Fibroblast of pulmonary artery (primary cell): Measurements from ENCODE around the gene ADGRF1.
"Not testable (repeated sequence)": the region's sequence is repeated elsewhere in the genome, so short reads cannot be mapped to it uniquely, and the experiment has no call there.

Experiments used
- DNase-seq: peaks from one replicate; pipeline ENCODE4 v3.0.0-alpha.2; 2010; ENCODE audit warnings: low read depth
- H3K4me3 ChIP-seq: replicated peaks from 2 replicates; pipeline ENCODE4 v1.5.1; 2011; ENCODE audit warnings: low read depth, mild to moderate bottlenecking, control low read depth, low read length, moderate library complexity
- TF ChIP-seq, protein P1 (sequence below): IDR thresholded peaks from 2 replicates; pipeline ENCODE4 v1.5.1; 2011; ENCODE audit warnings: mild to moderate bottlenecking, control low read depth, low read length, inconsistent platforms; ENCODE audit errors: missing control alignments

The ADGRF1 gene

DNA sequence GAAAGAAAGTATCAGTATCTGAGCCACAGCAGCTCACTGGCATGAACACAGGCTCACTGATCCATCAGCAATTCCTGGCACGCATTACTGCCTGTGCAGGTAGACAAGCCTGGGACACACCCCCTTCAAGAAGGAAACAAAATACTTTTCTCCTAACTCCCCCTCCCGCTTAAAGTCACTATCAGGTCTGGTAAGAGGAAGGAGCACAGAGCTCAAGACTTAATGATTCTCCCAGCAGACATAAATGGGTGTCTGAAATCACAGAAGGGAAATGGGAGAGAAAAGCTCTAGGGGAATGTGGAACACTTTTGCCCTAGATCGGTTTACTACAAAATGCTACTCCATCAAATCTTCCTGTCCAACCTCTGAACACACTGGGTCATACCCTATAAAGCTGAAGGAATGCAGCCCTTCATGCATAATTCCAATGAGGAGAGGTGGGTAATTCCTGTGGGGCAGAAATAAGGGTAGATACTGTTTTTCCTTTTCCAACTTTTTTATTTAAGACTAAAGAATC lies at the start of gene ADGRF1:
Gene ADGRF1 (minus strand): TSS at position 58 of the 517 bp plus-strand sequence. CDS start 13,271 bp downstream, outside the sequence.
- no peak for DNase-seq
- no peak within 1 kb of the TSS for H3K4me3 ChIP-seq
- TF ChIP-seq, protein P1, sequence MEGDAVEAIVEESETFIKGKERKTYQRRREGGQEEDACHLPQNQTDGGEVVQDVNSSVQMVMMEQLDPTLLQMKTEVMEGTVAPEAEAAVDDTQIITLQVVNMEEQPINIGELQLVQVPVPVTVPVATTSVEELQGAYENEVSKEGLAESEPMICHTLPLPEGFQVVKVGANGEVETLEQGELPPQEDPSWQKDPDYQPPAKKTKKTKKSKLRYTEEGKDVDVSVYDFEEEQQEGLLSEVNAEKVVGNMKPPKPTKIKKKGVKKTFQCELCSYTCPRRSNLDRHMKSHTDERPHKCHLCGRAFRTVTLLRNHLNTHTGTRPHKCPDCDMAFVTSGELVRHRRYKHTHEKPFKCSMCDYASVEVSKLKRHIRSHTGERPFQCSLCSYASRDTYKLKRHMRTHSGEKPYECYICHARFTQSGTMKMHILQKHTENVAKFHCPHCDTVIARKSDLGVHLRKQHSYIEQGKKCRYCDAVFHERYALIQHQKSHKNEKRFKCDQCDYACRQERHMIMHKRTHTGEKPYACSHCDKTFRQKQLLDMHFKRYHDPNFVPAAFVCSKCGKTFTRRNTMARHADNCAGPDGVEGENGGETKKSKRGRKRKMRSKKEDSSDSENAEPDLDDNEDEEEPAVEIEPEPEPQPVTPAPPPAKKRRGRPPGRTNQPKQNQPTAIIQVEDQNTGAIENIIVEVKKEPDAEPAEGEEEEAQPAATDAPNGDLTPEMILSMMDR = no peak

DNA sequence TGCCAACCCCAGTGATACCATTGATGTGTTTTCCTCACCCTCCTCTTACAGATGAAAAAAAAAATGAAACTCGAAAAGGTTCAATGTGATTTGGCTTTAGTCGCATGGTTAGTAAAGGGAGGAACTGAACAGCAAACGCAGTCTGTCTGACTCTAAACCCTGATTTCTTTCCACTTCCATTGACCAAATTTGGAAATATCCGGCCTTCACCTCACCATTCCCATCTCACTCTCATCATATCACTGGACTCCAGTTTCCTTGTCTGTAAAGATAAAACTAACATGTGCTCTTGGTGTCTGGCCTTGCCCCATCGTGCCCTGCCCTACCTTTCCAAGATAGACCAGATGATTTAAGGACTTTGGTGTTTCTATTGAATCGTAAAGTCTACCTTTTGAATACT lies 48.7 kb upstream of the ADGRF1 start:
- no peak overlapping the region for H3K4me3 ChIP-seq
- TF ChIP-seq, protein P1 = no peak
- no peak for DNase-seq

DNA sequence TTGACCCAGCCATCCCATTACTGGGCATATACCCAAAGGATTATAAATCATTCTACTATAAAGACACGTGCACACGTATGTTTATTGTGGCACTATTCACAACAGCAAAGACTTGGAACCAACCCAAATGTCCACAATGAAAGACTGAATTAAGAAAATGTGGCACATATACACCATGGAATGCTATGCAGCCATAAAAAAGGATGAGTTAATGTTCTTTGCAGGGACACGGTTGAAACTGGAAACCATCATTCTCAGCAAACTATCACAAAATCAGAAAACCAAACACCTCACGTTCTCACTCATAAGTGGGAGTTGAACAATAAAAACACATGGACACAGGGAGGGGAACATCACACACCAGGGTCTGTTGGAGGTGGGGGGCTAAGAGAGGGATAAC lies 47.3 kb upstream of the ADGRF1 start:
- not testable (repeated sequence) for DNase-seq, H3K4me3 ChIP-seq

DNA sequence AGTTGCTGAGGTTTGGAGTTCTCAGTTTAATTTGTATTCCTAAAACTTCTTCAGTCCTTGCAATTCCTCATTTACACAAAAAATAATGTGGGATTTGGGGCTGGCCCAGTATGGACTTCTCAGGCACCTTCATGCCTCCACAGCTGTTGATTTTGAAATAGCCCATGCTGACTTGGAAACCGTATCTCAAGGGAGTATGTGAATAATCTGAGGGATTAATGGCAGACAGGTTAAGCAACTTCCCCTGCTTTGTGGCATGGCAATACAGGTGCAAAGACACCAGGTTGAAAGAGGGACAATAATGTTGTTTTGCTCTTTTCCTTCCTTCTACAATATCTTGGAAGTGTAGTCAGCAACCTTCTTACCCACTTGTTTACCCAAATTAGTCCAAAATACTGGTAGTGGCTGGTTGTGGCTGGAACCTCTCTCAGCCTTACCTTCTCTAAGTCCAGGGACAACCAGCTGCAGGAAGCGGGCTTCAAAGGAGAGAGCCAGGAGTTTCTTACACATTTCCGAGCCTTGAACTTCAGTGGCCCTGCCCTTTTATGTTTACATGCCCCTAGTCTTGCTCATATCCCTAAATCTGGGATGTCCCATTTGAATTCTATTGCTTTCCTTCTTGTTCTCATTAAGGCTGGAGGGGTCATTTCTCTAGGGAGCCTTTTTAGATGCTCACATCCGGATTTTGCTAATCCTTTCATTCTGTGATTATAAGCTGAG lies 44.1 kb upstream of the ADGRF1 start:
- H3K4me3 ChIP-seq = no peak overlapping the region
- no peak for DNase-seq
- TF ChIP-seq, protein P1 = no peak

DNA sequence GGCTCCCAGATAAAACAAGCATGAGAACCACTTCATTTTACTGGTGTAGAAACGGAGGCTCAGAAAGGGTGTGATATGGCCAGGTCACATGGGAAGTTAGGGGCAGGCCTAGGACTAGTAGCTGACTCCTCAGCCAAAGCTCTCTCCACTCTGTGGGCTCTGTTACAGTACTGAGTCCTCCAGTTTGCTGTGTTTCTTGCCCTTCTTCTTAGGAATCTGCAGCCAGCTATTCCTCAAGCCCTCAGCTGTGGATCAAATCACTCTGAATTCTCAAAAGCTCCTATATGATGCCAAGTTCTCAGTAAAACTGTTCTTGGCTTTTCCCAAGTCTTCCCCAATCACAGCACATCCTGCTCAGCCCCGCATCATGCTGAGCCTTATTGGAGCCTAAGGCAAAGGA lies 42.5 kb upstream of the ADGRF1 start:
- DNase-seq = no peak
- TF ChIP-seq, protein P1 = no peak

DNA sequence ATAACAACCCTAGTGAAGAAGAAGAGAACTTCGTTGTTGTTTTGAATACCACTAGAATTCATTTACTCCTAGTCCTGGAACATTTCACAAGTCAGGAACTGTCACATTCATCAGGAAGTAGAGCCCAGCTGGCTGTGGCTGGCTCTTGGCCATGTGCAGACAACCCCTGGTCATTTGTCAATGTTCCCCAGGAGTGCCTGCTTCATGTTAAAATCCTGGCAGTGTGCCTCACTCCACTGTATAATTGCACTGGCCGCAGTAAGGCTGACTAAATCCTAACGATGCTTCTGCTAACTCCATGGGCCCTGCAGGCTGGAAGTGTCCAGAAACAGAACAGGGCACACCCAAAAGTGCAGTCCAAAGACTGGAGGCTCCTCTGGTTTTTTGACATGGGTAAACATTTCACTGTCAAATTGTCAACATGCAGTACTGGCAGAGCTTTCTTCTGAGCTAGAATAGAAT lies 41.5 kb upstream of the ADGRF1 start:
- TF ChIP-seq, protein P1 = no peak
- no peak overlapping the region for H3K4me3 ChIP-seq
- DNase-seq = peak; percentile 98

More for the DNA sequence above, 42.5 kb upstream of the ADGRF1 start:
- no peak overlapping the region for H3K4me3 ChIP-seq

DNA sequence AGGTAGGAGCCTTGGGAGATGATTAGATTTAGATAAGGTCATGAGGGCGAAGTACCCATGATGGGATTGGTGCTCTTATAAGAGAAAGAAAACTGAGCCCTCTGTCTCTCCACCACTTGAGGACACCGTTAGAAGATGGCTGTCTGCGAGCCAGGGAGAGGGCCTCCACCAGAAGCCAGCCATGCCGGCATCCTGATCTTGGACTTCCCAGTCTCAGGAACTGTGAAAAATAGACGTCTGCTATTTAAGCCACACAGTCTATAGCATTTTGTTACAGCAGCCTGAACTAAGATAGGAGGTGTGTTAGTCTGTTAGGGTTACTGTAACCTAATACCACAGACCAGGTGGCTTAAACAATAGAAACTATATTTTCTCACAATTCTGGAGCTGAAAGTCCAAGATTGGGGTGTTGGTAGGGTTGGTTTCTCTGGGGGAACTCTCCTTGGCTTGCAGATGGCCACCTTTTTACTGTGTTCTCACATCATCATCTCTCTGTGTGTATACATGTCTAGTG lies 38.0 kb upstream of the ADGRF1 start:
- DNase-seq = no peak
- no peak overlapping the region for H3K4me3 ChIP-seq
- TF ChIP-seq, protein P1 = no peak
